Jurkat, Clone E6-1 (cell line): ENCODE results near the gene CD2AP. TPM values are rescaled to one million over a fixed set of nuclear protein-coding genes. Genes with fewer than 3 reads are reported as not detected.
"Not testable (repeated sequence)": the region's sequence is repeated elsewhere in the genome, so short reads cannot be mapped to it uniquely, and the experiment has no call there.

ENCODE experiments used
- DNase-seq: peaks from one replicate; pipeline ENCODE4 v3.0.0-alpha.2; 2011; ENCODE audit warnings: low read depth, low spot score
- H3K4me3 ChIP-seq: 2 replicates; pipeline ENCODE4 v1.5.1; 2011; ENCODE audit warnings: mild to moderate bottlenecking, low read length, control low read depth, moderate library complexity
- polyA plus RNA-seq: library from polyadenylated mRNA; unstranded; fragments of >200 nt; gene quantifications from one replicate; pipeline ENCODE4 v1.2.1, GENCODE V29; 2012; ENCODE audit warnings: missing spikeins; ENCODE audit not compliant: insufficient read length, insufficient read depth

Gene CD2AP
- 12.9 TPM for polyA plus RNA-seq

GRCh38 chr6:47477497-47478232, at the start of gene CD2AP:
Gene CD2AP (plus strand): TSS chr6:47477789. CDS start chr6:47478245, 456 bp downstream.
- DNase-seq = peak; percentile 94

GRCh38 chr6:47428288-47428687, 49.3 kb upstream of the CD2AP start:
- no peak overlapping the region for H3K4me3 ChIP-seq
- no peak for DNase-seq

More at GRCh38 chr6:47477497-47478232, at the start of gene CD2AP:
- H3K4me3 ChIP-seq = peak within 1 kb of the TSS; percentile 81

GRCh38 chr6:47428746-47429664, 48.6 kb upstream of the CD2AP start:
- DNase-seq = no peak
- H3K4me3 ChIP-seq = no peak overlapping the region

- no peak overlapping the region for H3K4me3 ChIP-seq
- no peak for DNase-seq
Measured at GRCh38 chr6:47434372-47435253, 43.0 kb upstream of the CD2AP start.

GRCh38 chr6:47435254-47435612, 42.4 kb upstream of the CD2AP start:
- no peak overlapping the region for H3K4me3 ChIP-seq
- no peak for DNase-seq

GRCh38 chr6:47437592-47437991, 40.0 kb upstream of the CD2AP start:
- no peak overlapping the region for H3K4me3 ChIP-seq
- DNase-seq = no peak

GRCh38 chr6:47438481-47439347, 38.9 kb upstream of the CD2AP start:
- DNase-seq = no peak
- no peak overlapping the region for H3K4me3 ChIP-seq

- no peak for DNase-seq
- no peak overlapping the region for H3K4me3 ChIP-seq
Measured at GRCh38 chr6:47439348-47439668, 38.3 kb upstream of the CD2AP start.

- no peak overlapping the region for H3K4me3 ChIP-seq
- DNase-seq = no peak
Measured at GRCh38 chr6:47440719-47441118, 36.9 kb upstream of the CD2AP start.

- H3K4me3 ChIP-seq, DNase-seq: not testable (repeated sequence)
Measured at GRCh38 chr6:47444964-47445363, 32.6 kb upstream of the CD2AP start.

- no peak overlapping the region for H3K4me3 ChIP-seq
- peak; percentile 28 for DNase-seq
Measured at GRCh38 chr6:47446669-47447330, 30.8 kb upstream of the CD2AP start.

- no peak for DNase-seq
- no peak overlapping the region for H3K4me3 ChIP-seq
Measured at GRCh38 chr6:47447722-47448121, 29.9 kb upstream of the CD2AP start.

- DNase-seq = no peak
- no peak overlapping the region for H3K4me3 ChIP-seq
Measured at GRCh38 chr6:47451162-47451561, 26.4 kb upstream of the CD2AP start.

GRCh38 chr6:47452899-47453298, 24.7 kb upstream of the CD2AP start:
- DNase-seq = no peak
- H3K4me3 ChIP-seq = no peak overlapping the region

- DNase-seq = no peak
- H3K4me3 ChIP-seq = no peak overlapping the region
Measured at GRCh38 chr6:47453372-47453936, 24.1 kb upstream of the CD2AP start.

- H3K4me3 ChIP-seq = no peak overlapping the region
- DNase-seq = no peak
Measured at GRCh38 chr6:47454713-47455396, 22.7 kb upstream of the CD2AP start.

GRCh38 chr6:47455533-47456209, 21.9 kb upstream of the CD2AP start:
- no peak overlapping the region for H3K4me3 ChIP-seq
- no peak for DNase-seq
